GM12872 (cell line): ENCODE data around the gene ARMC9.

ENCODE experiments used
- TF ChIP-seq, protein P1 (sequence below): IDR thresholded peaks from 3 replicates; pipeline ENCODE4 v1.5.1; 2011; ENCODE audit warnings: low read depth, mild to moderate bottlenecking, low read length, moderate library complexity; ENCODE audit not compliant: insufficient read depth

ARMC9 gene, protein sequence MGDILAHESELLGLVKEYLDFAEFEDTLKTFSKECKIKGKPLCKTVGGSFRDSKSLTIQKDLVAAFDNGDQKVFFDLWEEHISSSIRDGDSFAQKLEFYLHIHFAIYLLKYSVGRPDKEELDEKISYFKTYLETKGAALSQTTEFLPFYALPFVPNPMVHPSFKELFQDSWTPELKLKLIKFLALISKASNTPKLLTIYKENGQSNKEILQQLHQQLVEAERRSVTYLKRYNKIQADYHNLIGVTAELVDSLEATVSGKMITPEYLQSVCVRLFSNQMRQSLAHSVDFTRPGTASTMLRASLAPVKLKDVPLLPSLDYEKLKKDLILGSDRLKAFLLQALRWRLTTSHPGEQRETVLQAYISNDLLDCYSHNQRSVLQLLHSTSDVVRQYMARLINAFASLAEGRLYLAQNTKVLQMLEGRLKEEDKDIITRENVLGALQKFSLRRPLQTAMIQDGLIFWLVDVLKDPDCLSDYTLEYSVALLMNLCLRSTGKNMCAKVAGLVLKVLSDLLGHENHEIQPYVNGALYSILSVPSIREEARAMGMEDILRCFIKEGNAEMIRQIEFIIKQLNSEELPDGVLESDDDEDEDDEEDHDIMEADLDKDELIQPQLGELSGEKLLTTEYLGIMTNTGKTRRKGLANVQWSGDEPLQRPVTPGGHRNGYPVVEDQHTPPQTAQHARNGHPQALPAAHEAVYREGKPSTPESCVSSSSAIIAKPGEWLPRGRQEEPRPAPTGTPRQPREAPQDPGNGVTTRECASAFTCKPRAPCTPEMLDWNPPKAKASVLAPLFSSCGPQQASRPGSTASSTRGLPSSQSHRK

DNA sequence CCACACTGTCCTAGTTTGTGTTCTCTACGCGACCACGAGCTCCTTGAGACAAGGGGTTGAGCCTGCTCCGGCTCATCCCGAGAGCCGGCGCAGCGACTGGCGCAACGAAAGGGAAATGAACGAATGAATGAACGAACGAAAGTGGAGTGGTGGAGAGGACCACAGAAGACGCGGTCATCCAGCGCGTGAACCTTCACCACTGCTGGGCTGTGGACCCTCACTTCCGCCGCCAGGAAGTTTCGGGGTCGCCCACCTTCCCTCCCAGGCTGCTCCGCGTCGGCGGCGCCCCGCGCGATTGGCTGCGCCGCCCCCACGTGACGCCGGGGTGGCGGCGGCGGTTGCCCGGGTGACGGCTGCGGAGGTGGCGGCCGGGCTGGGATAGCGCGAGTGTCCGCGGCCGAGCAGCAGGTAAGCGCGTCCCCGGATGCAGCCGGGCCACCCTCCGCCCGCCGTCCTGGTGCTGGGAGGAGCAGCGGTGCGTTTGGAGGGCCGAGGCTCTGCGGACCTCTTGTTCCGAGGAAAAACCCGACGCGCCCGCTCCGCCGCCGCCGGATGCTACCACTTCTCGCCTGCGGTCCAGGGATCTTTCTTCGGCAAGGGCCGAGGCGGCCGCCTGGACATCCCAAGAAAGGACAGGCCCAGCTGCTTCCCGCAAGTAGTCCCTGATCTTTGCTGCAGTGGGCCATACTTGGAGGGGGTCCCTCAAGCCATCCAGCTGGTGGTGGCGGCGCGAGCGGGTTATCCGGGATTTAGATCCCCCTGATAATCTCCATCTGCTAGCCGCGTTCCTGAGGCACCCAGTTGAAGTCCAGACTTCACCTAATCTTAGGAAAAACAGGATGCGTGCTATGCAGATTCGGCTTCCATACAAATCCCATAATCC, at the start of gene ARMC9:
ARMC9 (plus strand) TSS at position 341 of the 883 bp plus-strand sequence. CDS start 7,608 bp downstream, outside the sequence.
- TF ChIP-seq, protein P1, sequence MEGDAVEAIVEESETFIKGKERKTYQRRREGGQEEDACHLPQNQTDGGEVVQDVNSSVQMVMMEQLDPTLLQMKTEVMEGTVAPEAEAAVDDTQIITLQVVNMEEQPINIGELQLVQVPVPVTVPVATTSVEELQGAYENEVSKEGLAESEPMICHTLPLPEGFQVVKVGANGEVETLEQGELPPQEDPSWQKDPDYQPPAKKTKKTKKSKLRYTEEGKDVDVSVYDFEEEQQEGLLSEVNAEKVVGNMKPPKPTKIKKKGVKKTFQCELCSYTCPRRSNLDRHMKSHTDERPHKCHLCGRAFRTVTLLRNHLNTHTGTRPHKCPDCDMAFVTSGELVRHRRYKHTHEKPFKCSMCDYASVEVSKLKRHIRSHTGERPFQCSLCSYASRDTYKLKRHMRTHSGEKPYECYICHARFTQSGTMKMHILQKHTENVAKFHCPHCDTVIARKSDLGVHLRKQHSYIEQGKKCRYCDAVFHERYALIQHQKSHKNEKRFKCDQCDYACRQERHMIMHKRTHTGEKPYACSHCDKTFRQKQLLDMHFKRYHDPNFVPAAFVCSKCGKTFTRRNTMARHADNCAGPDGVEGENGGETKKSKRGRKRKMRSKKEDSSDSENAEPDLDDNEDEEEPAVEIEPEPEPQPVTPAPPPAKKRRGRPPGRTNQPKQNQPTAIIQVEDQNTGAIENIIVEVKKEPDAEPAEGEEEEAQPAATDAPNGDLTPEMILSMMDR, result no peak

DNA sequence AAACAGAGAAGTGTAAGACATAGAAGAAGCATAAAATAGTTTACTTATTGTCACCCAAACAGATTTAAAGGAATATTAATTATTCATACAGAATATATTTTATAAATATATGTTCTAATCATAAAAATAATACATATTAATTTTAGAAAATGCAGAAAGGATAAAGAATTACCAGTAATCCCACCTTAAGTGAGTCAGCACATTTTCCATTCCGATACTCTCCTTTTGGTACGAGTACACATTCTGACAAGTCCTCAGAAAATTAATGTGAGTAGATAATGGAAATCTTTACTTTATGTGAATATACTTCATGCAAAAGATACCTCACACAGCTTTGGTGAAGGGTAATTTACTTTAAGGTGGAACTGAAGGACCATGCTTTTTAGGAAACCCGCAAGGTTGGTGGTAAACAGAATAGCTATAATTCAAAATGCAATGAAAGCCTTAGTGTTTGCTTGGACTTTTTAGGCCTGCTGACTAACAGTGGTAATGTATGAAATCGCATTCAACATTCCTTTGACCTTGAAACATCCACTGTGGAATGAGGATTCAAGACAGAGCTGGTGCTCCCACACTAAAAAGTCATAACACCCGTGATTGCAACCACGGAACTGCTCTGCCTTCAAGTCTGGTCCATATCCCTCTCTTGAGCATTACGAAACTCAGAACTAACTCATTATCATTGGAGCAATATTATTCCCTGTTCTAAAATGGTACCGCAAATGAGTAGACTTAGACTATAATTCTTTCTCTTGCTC, 45.5 kb upstream of the ARMC9 start:
- TF ChIP-seq, protein P1, result no peak

DNA sequence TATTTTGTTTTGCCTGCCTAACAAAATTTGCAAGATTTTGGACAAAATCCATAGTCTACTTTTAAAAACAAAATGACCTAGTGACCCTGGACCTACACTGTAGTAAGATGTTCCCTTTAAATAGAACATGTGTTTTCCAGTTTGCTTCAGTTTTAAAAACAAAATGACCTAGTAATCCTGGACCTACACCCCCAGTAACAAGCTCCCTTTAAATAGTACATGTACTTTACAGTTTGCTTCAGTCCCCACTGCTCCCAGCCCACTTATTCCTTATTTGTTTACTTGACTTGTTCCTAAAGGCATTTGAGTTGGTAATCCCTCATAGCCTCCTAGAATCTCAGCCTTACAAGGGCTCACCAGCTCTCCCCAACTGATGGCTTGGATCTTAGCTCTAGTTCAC, 39.1 kb upstream of the ARMC9 start:
- TF ChIP-seq, protein P1, result no peak

DNA sequence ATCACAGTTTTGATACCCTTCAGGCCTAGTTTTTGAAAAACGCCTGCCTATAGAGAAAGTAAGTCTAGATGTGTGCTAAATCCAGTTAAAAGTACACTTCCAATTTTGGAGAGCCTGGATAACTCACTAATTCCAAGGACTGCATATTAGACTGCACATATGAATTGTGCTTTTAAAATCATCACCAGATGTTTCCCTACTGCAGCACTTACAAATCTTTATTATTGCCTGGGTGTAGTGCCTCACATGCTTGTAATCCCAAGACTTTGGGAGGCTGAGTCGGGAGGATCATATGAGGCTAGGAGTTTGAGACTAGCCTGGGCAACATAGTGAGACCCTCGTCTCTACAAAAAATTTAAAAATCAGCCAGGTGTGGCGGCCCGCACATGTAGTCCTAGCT, 37.7 kb upstream of the ARMC9 start:
- TF ChIP-seq, protein P1, result no peak

DNA sequence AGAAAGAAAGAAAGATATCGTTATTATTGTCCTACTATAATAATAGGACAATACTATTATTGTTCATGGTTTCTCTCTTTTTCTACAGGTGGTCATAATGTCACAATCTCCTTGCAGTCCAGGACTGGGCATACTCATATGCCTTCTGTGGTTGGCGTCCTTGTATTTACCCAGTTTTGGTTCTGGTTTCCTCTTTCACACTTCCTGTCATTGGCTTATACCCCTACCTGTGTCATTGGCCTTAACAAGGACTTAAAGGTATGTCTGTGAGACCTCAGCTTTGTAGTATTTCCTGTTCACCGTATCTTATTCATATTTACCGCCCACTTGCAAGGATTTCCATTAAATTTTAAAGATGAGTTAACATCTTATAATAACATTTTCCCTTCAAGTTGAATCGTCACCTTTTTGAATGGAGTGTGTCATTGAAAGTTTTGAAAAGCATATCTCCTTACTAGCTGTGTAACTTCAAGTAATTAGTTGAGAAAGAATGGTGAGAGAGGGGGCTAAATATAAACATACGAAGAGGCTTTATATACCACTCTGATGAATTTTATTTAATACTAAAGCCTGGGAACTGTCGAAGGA, 37.1 kb upstream of the ARMC9 start:
- TF ChIP-seq, protein P1, result no peak

DNA sequence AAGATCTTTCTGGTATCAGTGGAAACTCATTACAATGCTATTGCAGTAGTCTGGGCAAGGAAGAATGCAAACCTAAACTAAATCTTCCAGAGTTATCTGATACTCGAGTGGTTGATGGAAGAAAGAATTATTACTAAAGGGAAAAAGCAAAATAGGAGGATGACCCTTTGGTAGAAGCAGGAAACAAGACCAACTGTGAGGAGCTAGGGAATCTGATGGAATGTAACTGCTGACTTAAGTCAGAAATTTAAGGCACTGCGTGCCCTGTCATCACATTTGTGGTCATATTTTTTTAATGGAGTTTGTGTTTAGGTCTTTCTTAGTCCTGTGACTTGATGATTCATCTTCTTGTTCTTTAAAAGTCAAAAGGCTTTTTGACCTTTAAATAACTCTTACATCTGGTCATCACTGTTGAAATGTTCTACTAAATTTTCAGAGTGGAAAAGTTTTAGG, 36.5 kb upstream of the ARMC9 start:
- TF ChIP-seq, protein P1, result no peak
